ENCODE data around the gene GJC3.

GJC3 gene

DNA sequence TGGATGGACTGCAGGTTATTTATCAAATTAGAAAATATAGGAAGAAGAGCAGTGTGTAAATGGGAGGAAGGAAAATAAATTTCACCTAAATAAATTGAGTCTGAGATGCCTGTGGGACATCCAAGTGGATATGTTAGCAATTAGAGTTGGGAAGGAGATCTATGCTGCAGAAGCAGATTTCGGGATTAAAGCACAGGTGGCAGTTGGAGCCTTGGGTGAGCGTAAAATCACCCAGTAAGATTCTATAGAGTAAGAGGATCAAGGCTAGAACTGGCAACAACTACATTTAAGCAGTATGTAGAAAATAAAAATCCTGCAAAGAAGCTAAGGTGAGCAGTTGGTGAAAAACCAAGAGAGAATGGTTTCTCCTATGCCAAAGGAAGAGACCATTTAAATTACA, 18.4 kb downstream of the GJC3 start:
- peaks cover 64% of the 10 kb centered on the region for H3K79me2 ChIP-seq (ENCODE audit: control insufficient read depth, low read length)
- TF ChIP-seq, protein P1, sequence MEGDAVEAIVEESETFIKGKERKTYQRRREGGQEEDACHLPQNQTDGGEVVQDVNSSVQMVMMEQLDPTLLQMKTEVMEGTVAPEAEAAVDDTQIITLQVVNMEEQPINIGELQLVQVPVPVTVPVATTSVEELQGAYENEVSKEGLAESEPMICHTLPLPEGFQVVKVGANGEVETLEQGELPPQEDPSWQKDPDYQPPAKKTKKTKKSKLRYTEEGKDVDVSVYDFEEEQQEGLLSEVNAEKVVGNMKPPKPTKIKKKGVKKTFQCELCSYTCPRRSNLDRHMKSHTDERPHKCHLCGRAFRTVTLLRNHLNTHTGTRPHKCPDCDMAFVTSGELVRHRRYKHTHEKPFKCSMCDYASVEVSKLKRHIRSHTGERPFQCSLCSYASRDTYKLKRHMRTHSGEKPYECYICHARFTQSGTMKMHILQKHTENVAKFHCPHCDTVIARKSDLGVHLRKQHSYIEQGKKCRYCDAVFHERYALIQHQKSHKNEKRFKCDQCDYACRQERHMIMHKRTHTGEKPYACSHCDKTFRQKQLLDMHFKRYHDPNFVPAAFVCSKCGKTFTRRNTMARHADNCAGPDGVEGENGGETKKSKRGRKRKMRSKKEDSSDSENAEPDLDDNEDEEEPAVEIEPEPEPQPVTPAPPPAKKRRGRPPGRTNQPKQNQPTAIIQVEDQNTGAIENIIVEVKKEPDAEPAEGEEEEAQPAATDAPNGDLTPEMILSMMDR (IDR thresholded peaks at IDR 0.05; ENCODE audit: low read depth, low read length, poor library complexity, severe bottlenecking) = no peak
- TF ChIP-seq EZH2phosphoT487 (IDR thresholded peaks at IDR 0.05; ENCODE audit: borderline replicate concordance, low read length) = no peak

DNA sequence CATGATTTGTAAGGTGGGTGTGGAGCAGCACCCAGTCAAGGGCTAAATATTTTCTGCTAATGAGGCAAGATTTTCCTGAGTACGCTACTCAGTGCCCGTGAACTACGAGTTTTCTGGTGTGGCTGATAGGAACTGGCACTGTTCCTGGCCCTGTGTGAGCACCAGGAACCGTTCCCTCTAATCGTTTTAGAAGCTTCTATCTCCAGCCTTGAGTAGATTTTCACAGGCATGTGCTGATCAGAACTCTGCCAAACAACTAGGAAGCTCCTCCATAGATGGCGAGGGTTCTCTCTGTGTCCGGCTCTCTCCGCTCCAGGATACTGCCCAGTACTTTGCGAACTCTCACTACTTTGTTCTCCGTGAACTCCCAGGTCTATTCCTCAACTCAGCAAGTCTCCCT, 27.8 kb downstream of the GJC3 start:
- Histone ChIP-seq H3K27ac (ENCODE audit: low read depth, low read length) (no peak overlapping the region), H3K79me2 (ENCODE audit: control insufficient read depth, low read length) (no peaks in the 10 kb centered on the region), H3K4me3 (ENCODE audit: low read length) (no peak overlapping the region), H4K20me1 (ENCODE audit: control insufficient read depth, insufficient read depth, low read depth, low read length) (no peaks in the 10 kb centered on the region), H3K4me1 (ENCODE audit: control insufficient read depth, low read length) (no peaks in the 10 kb centered on the region), H3K9me2 (replicated peaks; ENCODE audit: control insufficient read depth, low read length) (no peaks in the 10 kb centered on the region), H3K27me3 (ENCODE audit: control insufficient read depth, low read length) (no peaks in the 10 kb centered on the region), H3K9me3 (ENCODE audit: control insufficient read depth, insufficient read depth, low read length) (no peaks in the 10 kb centered on the region), H3K36me3 (ENCODE audit: control insufficient read depth, low read length) (peaks cover 67% of the 10 kb centered on the region), H3F3A (ENCODE audit: control insufficient read depth, insufficient read depth) (no peaks in the 10 kb centered on the region), H3K4me2 (ENCODE audit: low read length) (no peak overlapping the region)
- TF ChIP-seq, protein P1 (IDR thresholded peaks at IDR 0.05; ENCODE audit: low read depth, low read length, poor library complexity, severe bottlenecking) = no peak

More for the DNA sequence above, 18.4 kb downstream of the GJC3 start:
- H4K20me1 ChIP-seq (ENCODE audit: control insufficient read depth, insufficient read depth, low read depth, low read length) = peaks cover 12% of the 10 kb centered on the region
- peaks cover 72% of the 10 kb centered on the region for H3K36me3 ChIP-seq (ENCODE audit: control insufficient read depth, low read length)
- H3K4me2 ChIP-seq (ENCODE audit: low read length) = no peak overlapping the region
- H3K4me3 ChIP-seq (ENCODE audit: low read length) = no peak overlapping the region
- no peaks in the 10 kb centered on the region for H3K27me3 ChIP-seq (ENCODE audit: control insufficient read depth, low read length)
- no peaks in the 10 kb centered on the region for H3K9me2 ChIP-seq (replicated peaks; ENCODE audit: control insufficient read depth, low read length)
- H3K4me1 ChIP-seq (ENCODE audit: control insufficient read depth, low read length) = peaks cover 6% of the 10 kb centered on the region
- H3F3A ChIP-seq (ENCODE audit: control insufficient read depth, insufficient read depth) = peaks cover 13% of the 10 kb centered on the region
- no peak overlapping the region for H3K27ac ChIP-seq (ENCODE audit: low read depth, low read length)
- no peaks in the 10 kb centered on the region for H3K9me3 ChIP-seq (ENCODE audit: control insufficient read depth, insufficient read depth, low read length)

DNA sequence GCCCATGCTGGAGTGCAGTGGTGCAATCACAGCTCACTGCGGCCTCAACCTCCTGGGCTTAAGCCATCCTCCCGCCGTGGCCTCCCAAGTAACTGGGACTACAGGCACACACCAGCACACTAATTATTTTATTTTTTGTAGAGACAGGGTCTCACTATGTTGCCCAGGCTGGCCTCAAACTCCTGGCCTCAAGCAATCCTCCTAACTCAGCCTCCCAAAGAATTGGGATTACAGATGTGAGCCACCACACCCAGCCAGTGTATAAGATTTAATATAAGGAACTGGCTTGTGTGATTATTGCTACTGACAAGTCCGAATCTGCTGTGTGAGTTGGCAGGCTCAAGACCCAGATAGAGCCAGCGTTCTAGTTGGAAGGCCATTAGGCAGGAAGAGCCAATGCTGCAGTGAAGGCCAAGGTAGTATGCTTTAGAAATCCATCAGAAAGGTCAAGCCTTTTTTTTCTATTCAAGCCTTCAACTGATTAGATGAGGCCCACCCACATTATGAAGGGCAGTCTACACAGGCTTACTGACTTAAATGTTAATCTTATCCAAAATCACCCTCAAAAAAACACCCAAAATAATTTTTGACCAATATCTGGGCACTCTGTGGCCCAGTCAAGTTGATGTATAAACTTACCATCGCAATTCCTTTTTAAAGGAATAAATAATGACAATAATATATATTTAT, 29.4 kb downstream of the GJC3 start:
- TF ChIP-seq, protein P1 (IDR thresholded peaks at IDR 0.05; ENCODE audit: low read depth, low read length, poor library complexity, severe bottlenecking) = no peak
- no peak for TF ChIP-seq EZH2phosphoT487 (IDR thresholded peaks at IDR 0.05; ENCODE audit: borderline replicate concordance, low read length)
- Histone ChIP-seq H3K27me3 (ENCODE audit: control insufficient read depth, low read length) (no peaks in the 10 kb centered on the region), H4K20me1 (ENCODE audit: control insufficient read depth, insufficient read depth, low read depth, low read length) (no peaks in the 10 kb centered on the region), H3K4me2 (ENCODE audit: low read length) (no peak overlapping the region), H3K9me2 (replicated peaks; ENCODE audit: control insufficient read depth, low read length) (no peaks in the 10 kb centered on the region), H3K79me2 (ENCODE audit: control insufficient read depth, low read length) (no peaks in the 10 kb centered on the region), H3K27ac (ENCODE audit: low read depth, low read length) (no peak overlapping the region), H3K9me3 (ENCODE audit: control insufficient read depth, insufficient read depth, low read length) (no peaks in the 10 kb centered on the region), H3K4me1 (ENCODE audit: control insufficient read depth, low read length) (no peaks in the 10 kb centered on the region), H3K36me3 (ENCODE audit: control insufficient read depth, low read length) (peaks cover 54% of the 10 kb centered on the region), H3F3A (ENCODE audit: control insufficient read depth, insufficient read depth) (peaks cover 1% of the 10 kb centered on the region), H3K4me3 (ENCODE audit: low read length) (no peak overlapping the region)

Measured in DOHH2 (cell line).